OCI-LY7 (cell line): ENCODE results near the gene CSKMT. TPM values are rescaled to one million over a fixed set of nuclear protein-coding genes. Genes with fewer than 3 reads are reported as not detected.
A peak's percentile ranks its signal among the peaks of the same experiment; 100 is the strongest.

ENCODE experiments used
- BruUV-seq: library from RNA; stranded (reverse); fragments of 400-500 nt; replicated peaks from 2 replicates; lab custom pipeline; 2021; lab: Mats Ljungman, UMichigan
- CTCF ChIA-PET: fragments of 300-600 bp; sonication (Branson Sonifier 250); formaldehyde crosslinking; loops from one replicate; lab custom pipeline; 2022; ENCODE audit warnings: antibody characterized with exemption; ENCODE audit not compliant: unreplicated experiment; lab: Charles Lee
- POLR2A ChIA-PET: fragments of 300-600 bp; sonication (Branson Sonifier 250); formaldehyde crosslinking; loops from one replicate; lab custom pipeline; 2022; ENCODE audit warnings: antibody characterized with exemption; lab: Charles Lee
- DNase-seq: peaks from one replicate; pipeline ENCODE4 v3.0.0-alpha.2; 2015; ENCODE audit warnings: low spot score
- H2AFZ ChIP-seq: fragments of 200-600 bp; sonication (generic), shearing (Covaris generic); 2 replicates; pipeline ENCODE4 v1.6.1; 2014; ENCODE audit warnings: mild to moderate bottlenecking, antibody characterized with exemption, low read length, moderate library complexity
- H3K27ac ChIP-seq: fragments of 200-600 bp; sonication (generic); 2 replicates; pipeline ENCODE4 v1.5.1; 2014; ENCODE audit warnings: mixed run types, low read depth, mild to moderate bottlenecking, moderate library complexity, low read length, inconsistent platforms; ENCODE audit not compliant: poor library complexity, severe bottlenecking
- H3K36me3 ChIP-seq: fragments of 200-600 bp; sonication (generic); 2 replicates; pipeline ENCODE4 v1.6.1; 2014; ENCODE audit warnings: mild to moderate bottlenecking, antibody characterized with exemption, low read length, moderate library complexity, mixed read lengths; ENCODE audit not compliant: insufficient read depth
- H3K4me1 ChIP-seq: fragments of 200-600 bp; sonication (generic); 2 replicates; pipeline ENCODE4 v1.5.1; 2014; ENCODE audit warnings: mild to moderate bottlenecking, low read length; ENCODE audit not compliant: insufficient read depth, poor library complexity, severe bottlenecking
- H3K4me2 ChIP-seq: fragments of 200-600 bp; sonication (generic); 2 replicates; pipeline ENCODE4 v1.6.1; 2014; ENCODE audit warnings: mild to moderate bottlenecking, low read length
- H3K4me3 ChIP-seq: fragments of 200-600 bp; sonication (generic); 2 replicates; pipeline ENCODE4 v1.5.1; 2014; ENCODE audit warnings: mild to moderate bottlenecking, low read depth, low read length; ENCODE audit not compliant: poor library complexity, severe bottlenecking
- H3K79me2 ChIP-seq: fragments of 200-600 bp; sonication (generic); 2 replicates; pipeline ENCODE4 v1.6.1; 2016; ENCODE audit warnings: low read depth, mild to moderate bottlenecking, low read length, moderate library complexity, mixed read lengths; ENCODE audit not compliant: insufficient read depth
- H3K9me2 ChIP-seq: fragments of 200-600 bp; sonication (generic); 2 replicates; pipeline ENCODE4 v1.6.1; 2016; ENCODE audit warnings: mild to moderate bottlenecking, low read length, mixed read lengths; ENCODE audit not compliant: insufficient read depth
- H3K9me3 ChIP-seq: fragments of 200-600 bp; sonication (generic); 2 replicates; pipeline ENCODE4 v1.6.1; 2014; ENCODE audit warnings: mild to moderate bottlenecking, mixed run types, low read length, mixed read lengths
- H4K20me1 ChIP-seq: fragments of 200-600 bp; sonication (generic); 2 replicates; pipeline ENCODE4 v1.6.1; 2014; ENCODE audit warnings: mild to moderate bottlenecking, antibody characterized with exemption, low read length, moderate library complexity, mixed read lengths; ENCODE audit not compliant: insufficient read depth
- CTCF ChIP-seq: fragments of 200-600 bp; sonication (generic); conservative IDR thresholded peaks from 2 replicates; pipeline ENCODE4 v1.5.1; 2014; ENCODE audit warnings: mild to moderate bottlenecking, antibody characterized with exemption, low read length, moderate library complexity, mixed read lengths
- EZH2phosphoT487 ChIP-seq: fragments of 200-600 bp; sonication (generic); IDR thresholded peaks from 2 replicates; pipeline ENCODE4 v1.6.1; 2018; ENCODE audit warnings: low read depth, borderline replicate concordance, mild to moderate bottlenecking, mixed run types, antibody characterized with exemption, low read length, moderate library complexity, mixed read lengths
- intact Hi-C: fragments of 100-400 bp; cut with micrococcal nuclease; formaldehyde crosslinking; loops from one replicate; pipeline ENCODE4 v1.10.0; 2022; ENCODE audit not compliant: unreplicated experiment
- total RNA-seq, 2 experiments: library from RNA; depleted of rRNA in 1 of 2; stranded (reverse); fragments of >200 nt in 1 of 2; shearing (Covaris generic) in 1 of 2; gene quantifications; 2 replicates each; pipeline ENCODE4 v1.2.3, GENCODE V29; 2014 to 2022

Gene CSKMT
- total RNA-seq, 2 experiments from 2014 or later = 80.1 to 88.4 TPM

- Histone ChIP-seq H3K4me2 (no peak overlapping the region), H3K36me3 (peaks cover 17% of the 10 kb centered on the region), H3K4me1 (peaks cover 12% of the 10 kb centered on the region), H3K4me3 (no peak overlapping the region), H3K79me2 (peaks cover 17% of the 10 kb centered on the region), H3K9me2 (no peaks in the 10 kb centered on the region), H2AFZ (no peak overlapping the region), H3K9me3 (no peaks in the 10 kb centered on the region), H4K20me1 (no peaks in the 10 kb centered on the region), H3K27ac (no peak overlapping the region)
- CTCF ChIA-PET = no interaction called here
- BruUV-seq = no TSS peak
- intact Hi-C loops = no loop called here
- no peak for DNase-seq
- TF ChIP-seq EZH2phosphoT487 (no peak), CTCF (no peak)
- POLR2A ChIA-PET = interaction anchor here (0.9 to 10.5 kb wide), 3 partner anchors 10 to 173 kb away, joined by 3 to 159 read pairs (median 3); partner anchors contain the start of genes C11orf98, CSKMT and ZBTB3
Measured at GRCh38 chr11:62656796-62657429, 8.2 kb upstream of the CSKMT start.

GRCh38 chr11:62664405-62665074 lies 572 bp upstream of the CSKMT start:
- DNase-seq = peak; percentile 85
- intact Hi-C loops = loop anchor here (1.0 to 5.0 kb wide), 4 partner anchors 11 to 72 kb away; partner anchors contain the start of genes EML3, INTS5, MTA2 and ROM1
- Histone ChIP-seq H3K4me2 (peak overlapping the region; percentile 89), H4K20me1 (peaks cover 6% of the 10 kb centered on the region; the same call in 1 of the 2 replicates), H3K9me3 (no peaks in the 10 kb centered on the region), H3K36me3 (peaks cover 66% of the 10 kb centered on the region), H2AFZ (peak overlapping the region; percentile 19; the same call in 1 of the 2 replicates), H3K79me2 (peaks cover 58% of the 10 kb centered on the region), H3K27ac (peak overlapping the region; percentile 94), H3K9me2 (no peaks in the 10 kb centered on the region), H3K4me1 (peaks cover 34% of the 10 kb centered on the region), H3K4me3 (peak overlapping the region; percentile 86)
- ChIA-PET CTCF (interaction anchor here (0.6 to 1.4 kb wide), 3 partner anchors 16 to 63 kb away, joined by 3 to 4 read pairs (median 3); partner anchors contain the start of gene HNRNPUL2), POLR2A (interaction anchor here (0.6 to 8.3 kb wide), 24 partner anchors 10 to 209 kb away, joined by 3 to 159 read pairs (median 6); partner anchors contain the start of genes B3GAT3, EEF1G, GANAB and HNRNPUL2)
- BruUV-seq = TSS peak; percentile 51
- TF ChIP-seq CTCF = no peak
- no peak for TF ChIP-seq EZH2phosphoT487
